ENCODE results near the gene AP3S2.

Gene AP3S2

GRCh38 chr15:89806210-89806558, 87.6 kb downstream of the AP3S2 start:
- no peak overlapping the region for H3K9ac ChIP-seq (ENCODE audit: low read length)
- no peak overlapping the region for H3K4me2 ChIP-seq (ENCODE audit: low read depth, low read length)

GRCh38 chr15:89805241-89806209, 88.3 kb downstream of the AP3S2 start:
- no peaks in the 10 kb centered on the region for H3K9me2 ChIP-seq (replicated peaks; ENCODE audit: insufficient read depth, low read length)
- H4K20me1 ChIP-seq (ENCODE audit: insufficient read depth, low read length) = no peaks in the 10 kb centered on the region
- no peak overlapping the region for H3K4me3 ChIP-seq (ENCODE audit: low read length)
- no peak overlapping the region for H3K4me2 ChIP-seq (ENCODE audit: low read depth, low read length)
- H3K27ac ChIP-seq (ENCODE audit: low read length) = no peak overlapping the region
- H3K79me2 ChIP-seq (ENCODE audit: low read length) = no peaks in the 10 kb centered on the region
- H3K4me1 ChIP-seq (ENCODE audit: low read length) = no peaks in the 10 kb centered on the region
- DNase-seq = no peak
- H3K9me3 ChIP-seq (replicated peaks; ENCODE audit: insufficient read depth, low read length) = no peaks in the 10 kb centered on the region
- H3K9ac ChIP-seq (ENCODE audit: low read length) = no peak overlapping the region
- no peak overlapping the region for H2AFZ ChIP-seq (ENCODE audit: low read length)
- H3K36me3 ChIP-seq (replicated peaks; ENCODE audit: insufficient read depth, low read length) = no peaks in the 10 kb centered on the region
- H3K27me3 ChIP-seq (replicated peaks; ENCODE audit: insufficient read depth, low read length) = no peaks in the 10 kb centered on the region
- TF ChIP-seq EZH2phosphoT487 (IDR thresholded peaks at IDR 0.05; ENCODE audit: low read length) (no peak), CTCF (IDR thresholded peaks at IDR 0.05; ENCODE audit: low read length) (no peak), EZH2 (optimal IDR thresholded peaks at IDR 0.05; ENCODE audit: low read depth, low read length) (no peak)
- H3F3A ChIP-seq (ENCODE audit: insufficient read depth, low read length) = no peaks in the 10 kb centered on the region

More at GRCh38 chr15:89806210-89806558, 87.6 kb downstream of the AP3S2 start:
- no peaks in the 10 kb centered on the region for H3K9me2 ChIP-seq (replicated peaks; ENCODE audit: insufficient read depth, low read length)
- no peak for DNase-seq
- H3K4me1 ChIP-seq (ENCODE audit: low read length) = no peaks in the 10 kb centered on the region
- TF ChIP-seq EZH2 (optimal IDR thresholded peaks at IDR 0.05; ENCODE audit: low read depth, low read length) (no peak), CTCF (IDR thresholded peaks at IDR 0.05; ENCODE audit: low read length) (no peak), EZH2phosphoT487 (IDR thresholded peaks at IDR 0.05; ENCODE audit: low read length) (no peak)
- H3K27me3 ChIP-seq (replicated peaks; ENCODE audit: insufficient read depth, low read length) = no peaks in the 10 kb centered on the region
- no peak overlapping the region for H3K4me3 ChIP-seq (ENCODE audit: low read length)
- H3K36me3 ChIP-seq (replicated peaks; ENCODE audit: insufficient read depth, low read length) = no peaks in the 10 kb centered on the region
- no peak overlapping the region for H2AFZ ChIP-seq (ENCODE audit: low read length)
- no peak overlapping the region for H3K27ac ChIP-seq (ENCODE audit: low read length)
- no peaks in the 10 kb centered on the region for H3K79me2 ChIP-seq (ENCODE audit: low read length)
- H4K20me1 ChIP-seq (ENCODE audit: insufficient read depth, low read length) = no peaks in the 10 kb centered on the region
- no peaks in the 10 kb centered on the region for H3F3A ChIP-seq (ENCODE audit: insufficient read depth, low read length)
- no peaks in the 10 kb centered on the region for H3K9me3 ChIP-seq (replicated peaks; ENCODE audit: insufficient read depth, low read length)

GRCh38 chr15:89803941-89804800, 89.6 kb downstream of the AP3S2 start:
- no peaks in the 10 kb centered on the region for H4K20me1 ChIP-seq (ENCODE audit: insufficient read depth, low read length)
- no peaks in the 10 kb centered on the region for H3K9me3 ChIP-seq (replicated peaks; ENCODE audit: insufficient read depth, low read length)
- no peaks in the 10 kb centered on the region for H3K4me1 ChIP-seq (ENCODE audit: low read length)
- no peak overlapping the region for H3K4me2 ChIP-seq (ENCODE audit: low read depth, low read length)
- H3K4me3 ChIP-seq (ENCODE audit: low read length) = no peak overlapping the region
- H3K9me2 ChIP-seq (replicated peaks; ENCODE audit: insufficient read depth, low read length) = no peaks in the 10 kb centered on the region
- TF ChIP-seq EZH2 (optimal IDR thresholded peaks at IDR 0.05; ENCODE audit: low read depth, low read length) = no peak
- no peak for TF ChIP-seq CTCF (IDR thresholded peaks at IDR 0.05; ENCODE audit: low read length)
- TF ChIP-seq EZH2phosphoT487 (IDR thresholded peaks at IDR 0.05; ENCODE audit: low read length) = no peak
- no peak overlapping the region for H3K9ac ChIP-seq (ENCODE audit: low read length)
- H2AFZ ChIP-seq (ENCODE audit: low read length) = no peak overlapping the region
- no peaks in the 10 kb centered on the region for H3K79me2 ChIP-seq (ENCODE audit: low read length)
- H3F3A ChIP-seq (ENCODE audit: insufficient read depth, low read length) = no peaks in the 10 kb centered on the region
- H3K36me3 ChIP-seq (replicated peaks; ENCODE audit: insufficient read depth, low read length) = no peaks in the 10 kb centered on the region
- no peak overlapping the region for H3K27ac ChIP-seq (ENCODE audit: low read length)
- no peak for DNase-seq
- H3K27me3 ChIP-seq (replicated peaks; ENCODE audit: insufficient read depth, low read length) = no peaks in the 10 kb centered on the region
